Liver (tissue), 9 donors: ENCODE measurements around the gene ACACA. TPM values are rescaled to one million over a fixed set of nuclear protein-coding genes. Genes with fewer than 3 reads are reported as not detected.

ENCODE experiments used
- DNase-seq: peaks from one replicate; pipeline ENCODE4 v3.0.0-alpha.2; 2017; ENCODE audit warnings: low spot score
- H3K27ac ChIP-seq, 2 donors: one replicate each; pipeline ENCODE4 v1.7.0; 2013; ENCODE audit warnings: inconsistent platforms in 2 of 2, low read length in 2 of 2, control low read depth in 1 of 2, low read depth in 1 of 2, mild to moderate bottlenecking in 1 of 2
- H3K27me3 ChIP-seq, 4 donors: one replicate each; pipeline versions ENCODE4 v1.6.1 to v1.7.0; 2013; ENCODE audit warnings: low read length in 3 of 4, inconsistent platforms in 1 of 4, mild to moderate bottlenecking in 1 of 4, moderate library complexity in 1 of 4; ENCODE audit not compliant: control insufficient read depth in 4 of 4, insufficient read depth in 4 of 4
- H3K36me3 ChIP-seq, 4 donors: one replicate each; pipeline versions ENCODE4 v1.6.1 to v1.7.0; 2013; ENCODE audit warnings: low read length in 3 of 4, mild to moderate bottlenecking in 3 of 4, low read depth in 1 of 4, moderate library complexity in 1 of 4; ENCODE audit not compliant: control insufficient read depth in 4 of 4, insufficient read depth in 3 of 4
- H3K4me1 ChIP-seq, 4 donors: one replicate each; pipeline versions ENCODE4 v1.6.1 to v1.7.0; 2013; ENCODE audit warnings: low read length in 3 of 4, mild to moderate bottlenecking in 3 of 4, moderate library complexity in 1 of 4; ENCODE audit not compliant: control insufficient read depth in 4 of 4, insufficient read depth in 4 of 4
- H3K4me3 ChIP-seq, 3 donors: one replicate each; pipeline versions ENCODE4 v1.6.1 to v1.7.0; 2013; ENCODE audit warnings: low read length in 3 of 3, control low read depth in 1 of 3, low read depth in 1 of 3, mild to moderate bottlenecking in 1 of 3
- H3K9ac ChIP-seq, 2 donors: one replicate each; pipeline ENCODE4 v1.7.0; 2013; ENCODE audit warnings: low read length in 2 of 2, mild to moderate bottlenecking in 2 of 2, moderate library complexity in 2 of 2, control low read depth in 1 of 2, low read depth in 1 of 2
- H3K9me3 ChIP-seq, 4 donors: one replicate each; pipeline versions ENCODE4 v1.6.1 to v1.7.0; 2013; ENCODE audit warnings: low read length in 3 of 4; ENCODE audit not compliant: control insufficient read depth in 4 of 4
- EGR1 ChIP-seq, 2 donors: IDR thresholded peaks; 2 replicates each; pipeline ENCODE4 v1.6.1; 2016 to 2018; ENCODE audit warnings: antibody characterized with exemption in 2 of 2, low read depth in 2 of 2
- FOXA2 ChIP-seq: IDR thresholded peaks from 2 replicates; pipeline ENCODE4 v1.6.1; 2016; ENCODE audit warnings: antibody characterized with exemption
- HNF4G ChIP-seq: IDR thresholded peaks from 2 replicates; pipeline ENCODE4 v1.6.1; 2016; ENCODE audit warnings: antibody characterized with exemption
- MAX ChIP-seq: IDR thresholded peaks from 2 replicates; pipeline ENCODE4 v1.6.1; 2016; ENCODE audit warnings: antibody characterized with exemption
- RAD21 ChIP-seq, 2 donors: IDR thresholded peaks; 2 replicates each; pipeline ENCODE4 v1.6.1; 2016; ENCODE audit warnings: antibody characterized with exemption in 2 of 2, mild to moderate bottlenecking in 2 of 2
- REST ChIP-seq: IDR thresholded peaks from 2 replicates; pipeline ENCODE4 v1.6.1; 2016; ENCODE audit warnings: antibody characterized with exemption, mild to moderate bottlenecking
- RXRA ChIP-seq, 2 donors: IDR thresholded peaks; 2 replicates each; pipeline ENCODE4 v1.6.1; 2017 to 2018; ENCODE audit warnings: antibody characterized with exemption in 2 of 2, mild to moderate bottlenecking in 1 of 2
- SP1 ChIP-seq: IDR thresholded peaks from 2 replicates; pipeline ENCODE4 v1.6.1; 2018; ENCODE audit warnings: antibody characterized with exemption, mild to moderate bottlenecking
- TAF1 ChIP-seq: conservative IDR thresholded peaks from 2 replicates; pipeline ENCODE4 v1.6.1; 2016; ENCODE audit warnings: antibody characterized with exemption, mild to moderate bottlenecking
- YY1 ChIP-seq: IDR thresholded peaks from 2 replicates; pipeline ENCODE4 v1.6.1; 2016; ENCODE audit warnings: antibody characterized with exemption, mild to moderate bottlenecking
- WGBS: extraction: QIAGEN DNeasy Blood & Tissue Kit; methylation state at CpG from one replicate; pipeline ENCODE4 v1.1.7; 2013; 5-methylcytosine and 5-hydroxymethylcytosine counted together
- polyA plus RNA-seq, 2 donors: library from polyadenylated mRNA; stranded (reverse) in 1 of 2; unstranded in 1 of 2; fragments of 200-250 nt in 1 of 2; fragments of >200 nt in 1 of 2; fragmentation: Nextera tagmentation in 1 of 2; extraction: Ambion mirVana in 1 of 2; gene quantifications; one replicate each; pipeline versions ENCODE4 v1.2.1 to v1.2.3, GENCODE V29; 2013 to 2015
- total RNA-seq, 2 donors: library from RNA; depleted of rRNA; stranded (reverse); fragments of >200 nt; gene quantifications; one replicate each; pipeline ENCODE4 v1.2.3, GENCODE V29; 2014
- TF ChIP-seq, protein P1 (sequence below): fragments of 150-350 bp; IDR thresholded peaks from 2 replicates; pipeline ENCODE4 v1.5.1; 2017; ENCODE audit warnings: improper control_type of control experiment, low read depth, low read length; ENCODE audit not compliant: missing input control
- TF ChIP-seq, protein P2 (sequence below): IDR thresholded peaks from 2 replicates; pipeline ENCODE4 v1.6.1; 2016; ENCODE audit warnings: antibody characterized with exemption
- donor health status: healthy.
- donor health status: healthy.
- donor health status: healthy.
- donor health status: healthy.
- donor health status: healthy.

Gene ACACA
- total and polyA plus RNA-seq, 4 donors = 14.8 to 49.5 (median 31.2) TPM

- no peak overlapping the region for H3K27ac ChIP-seq
- 5% methylated on average over 9 of the region's 9 CpGs for WGBS
- H3K9me3 ChIP-seq = no peaks in the 10 kb centered on the region
- peak; percentile 81 for DNase-seq
- peaks cover 4 to 24% (median 19%) of the 10 kb centered on the region in 4 donors for H3K4me1 ChIP-seq
- no peak overlapping the region for H3K4me3 ChIP-seq
- H3K27me3 ChIP-seq = no peaks in the 10 kb centered on the region
- TF ChIP-seq YY1 = no peak
- TF ChIP-seq, protein P1, sequence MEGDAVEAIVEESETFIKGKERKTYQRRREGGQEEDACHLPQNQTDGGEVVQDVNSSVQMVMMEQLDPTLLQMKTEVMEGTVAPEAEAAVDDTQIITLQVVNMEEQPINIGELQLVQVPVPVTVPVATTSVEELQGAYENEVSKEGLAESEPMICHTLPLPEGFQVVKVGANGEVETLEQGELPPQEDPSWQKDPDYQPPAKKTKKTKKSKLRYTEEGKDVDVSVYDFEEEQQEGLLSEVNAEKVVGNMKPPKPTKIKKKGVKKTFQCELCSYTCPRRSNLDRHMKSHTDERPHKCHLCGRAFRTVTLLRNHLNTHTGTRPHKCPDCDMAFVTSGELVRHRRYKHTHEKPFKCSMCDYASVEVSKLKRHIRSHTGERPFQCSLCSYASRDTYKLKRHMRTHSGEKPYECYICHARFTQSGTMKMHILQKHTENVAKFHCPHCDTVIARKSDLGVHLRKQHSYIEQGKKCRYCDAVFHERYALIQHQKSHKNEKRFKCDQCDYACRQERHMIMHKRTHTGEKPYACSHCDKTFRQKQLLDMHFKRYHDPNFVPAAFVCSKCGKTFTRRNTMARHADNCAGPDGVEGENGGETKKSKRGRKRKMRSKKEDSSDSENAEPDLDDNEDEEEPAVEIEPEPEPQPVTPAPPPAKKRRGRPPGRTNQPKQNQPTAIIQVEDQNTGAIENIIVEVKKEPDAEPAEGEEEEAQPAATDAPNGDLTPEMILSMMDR = peak; percentile 89
- peak; percentile 93 to 96 for TF ChIP-seq RAD21 (IDR thresholded peaks at IDR 0.05)
- no peak overlapping the region for H3K9ac ChIP-seq
- peaks cover 0 to 3% (median 0%) of the 10 kb centered on the region in 4 donors for H3K36me3 ChIP-seq
Measured at GRCh38 chr17:37047631-37048104, 359.0 kb downstream of the ACACA start.

GRCh38 chr17:37045351-37045922 lies 361.2 kb downstream of the ACACA start:
- no peak overlapping the region for H3K4me3 ChIP-seq
- peaks cover 1 to 9% (median 5%) of the 10 kb centered on the region in 4 donors for H3K4me1 ChIP-seq
- 83% methylated on average over 7 of the region's 7 CpGs for WGBS
- H3K9me3 ChIP-seq = no peaks in the 10 kb centered on the region
- peaks cover 0 to 3% (median under 1%) of the 10 kb centered on the region in 4 donors for H3K36me3 ChIP-seq
- DNase-seq = no peak
- no peak overlapping the region for H3K27ac ChIP-seq
- TF ChIP-seq MAX = no peak
- no peaks in the 10 kb centered on the region for H3K27me3 ChIP-seq
- no peak overlapping the region for H3K9ac ChIP-seq

GRCh38 chr17:37043201-37043600 lies 363.4 kb downstream of the ACACA start:
- Histone ChIP-seq H3K9ac (no peak overlapping the region), H3K9me3 (no peaks in the 10 kb centered on the region), H3K4me3 (no peak overlapping the region), H3K27me3 (no peaks in the 10 kb centered on the region), H3K36me3 (peaks cover 0 to 5% (median under 1%) of the 10 kb centered on the region in 4 donors), H3K4me1 (no peaks in the 10 kb centered on the region), H3K27ac (no peak overlapping the region)
- DNase-seq = no peak
- TF ChIP-seq RXRA (IDR thresholded peaks at IDR 0.05) (no peak), FOXA2 (no peak), EGR1 (IDR thresholded peaks at IDR 0.05; ENCODE audit: low read depth in 2 of 2) (no peak), MAX (no peak), TAF1 (no peak), SP1 (no peak), HNF4G (no peak), REST (no peak)
- TF ChIP-seq, protein P2, sequence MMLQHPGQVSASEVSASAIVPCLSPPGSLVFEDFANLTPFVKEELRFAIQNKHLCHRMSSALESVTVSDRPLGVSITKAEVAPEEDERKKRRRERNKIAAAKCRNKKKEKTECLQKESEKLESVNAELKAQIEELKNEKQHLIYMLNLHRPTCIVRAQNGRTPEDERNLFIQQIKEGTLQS = no peak
- TF ChIP-seq, protein P1 = no peak
- 91% methylated on average over 3 of the region's 3 CpGs for WGBS
